CD4-positive, alpha-beta T cell treated with Interleukin-17A for 4 hours (primary cell): ENCODE measurements around the gene SPEG.

Experiments used
- DNase-seq: peaks from one replicate; pipeline ENCODE4 v3.0.0-alpha.2; 2020; ENCODE audit warnings: mixed read lengths

SPEG gene

DNA sequence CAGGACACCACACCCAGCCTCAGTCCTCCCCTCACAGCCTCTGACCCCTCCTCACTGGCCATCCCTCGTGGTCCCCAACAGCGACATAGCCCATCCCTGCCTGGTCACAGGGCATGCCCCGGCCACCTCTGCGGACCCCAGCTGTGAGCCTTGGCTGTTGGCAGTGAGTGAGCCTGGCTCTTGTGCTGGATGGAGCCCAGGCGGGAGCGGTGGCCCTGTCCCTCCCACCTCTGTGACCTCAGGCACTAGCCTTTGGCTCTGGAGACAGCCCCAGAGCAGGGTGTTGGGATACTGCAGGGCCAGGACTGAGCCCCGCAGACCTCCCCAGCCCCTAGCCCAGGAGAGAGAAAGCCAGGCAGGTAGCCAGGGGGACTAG, 8.6 kb upstream of the SPEG start:
- DNase-seq, result no peak

DNA sequence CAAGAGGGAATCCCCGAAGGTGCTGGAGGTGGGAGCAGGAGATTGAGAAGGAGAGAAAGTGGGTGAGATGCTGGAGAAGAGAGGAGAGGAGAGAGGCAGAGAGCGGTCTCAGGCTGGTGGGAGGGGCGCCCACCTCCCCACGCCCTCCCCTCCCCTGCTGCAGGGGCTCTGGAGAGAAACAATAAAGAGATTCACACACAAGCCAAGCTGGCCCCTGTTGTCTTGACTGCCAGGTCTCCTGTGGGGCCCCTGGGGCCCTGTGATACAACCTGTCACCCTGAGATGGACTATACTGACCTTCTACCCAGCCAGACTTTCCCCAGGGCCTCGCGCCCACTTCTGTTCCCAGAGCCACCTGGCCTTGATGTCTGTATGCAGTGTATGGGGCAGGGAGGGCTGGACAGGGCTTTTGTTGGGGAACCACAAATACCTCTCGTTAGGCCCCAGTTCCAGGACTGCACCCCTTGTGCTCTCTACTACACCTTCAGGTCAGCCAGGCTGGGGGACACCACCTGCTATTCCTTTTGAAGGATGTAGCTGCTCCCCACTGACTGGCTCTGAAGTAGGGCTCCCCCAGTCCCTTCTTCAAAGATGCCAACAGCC, 8.0 kb upstream of the SPEG start:
- no peak for DNase-seq

DNA sequence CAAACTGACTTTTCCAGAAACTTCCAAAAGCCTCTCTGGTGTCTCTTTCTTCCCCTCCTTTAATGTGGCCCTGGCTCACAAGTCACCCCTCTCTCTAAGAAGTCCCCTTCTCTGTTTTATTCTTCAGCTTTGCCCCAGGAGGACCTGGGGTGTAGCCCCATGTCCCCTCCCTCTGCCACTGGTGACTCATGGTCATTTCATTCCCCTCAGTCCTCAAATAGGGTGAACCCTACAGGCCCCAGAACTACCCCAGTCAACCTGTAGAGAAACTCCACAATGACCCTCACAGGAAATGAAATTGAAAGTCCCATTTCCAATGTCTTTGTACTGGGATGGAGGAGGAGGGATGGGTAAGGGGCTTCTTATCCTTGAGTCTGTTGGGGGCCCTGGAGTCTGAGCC, 6.2 kb upstream of the SPEG start:
- no peak for DNase-seq

DNA sequence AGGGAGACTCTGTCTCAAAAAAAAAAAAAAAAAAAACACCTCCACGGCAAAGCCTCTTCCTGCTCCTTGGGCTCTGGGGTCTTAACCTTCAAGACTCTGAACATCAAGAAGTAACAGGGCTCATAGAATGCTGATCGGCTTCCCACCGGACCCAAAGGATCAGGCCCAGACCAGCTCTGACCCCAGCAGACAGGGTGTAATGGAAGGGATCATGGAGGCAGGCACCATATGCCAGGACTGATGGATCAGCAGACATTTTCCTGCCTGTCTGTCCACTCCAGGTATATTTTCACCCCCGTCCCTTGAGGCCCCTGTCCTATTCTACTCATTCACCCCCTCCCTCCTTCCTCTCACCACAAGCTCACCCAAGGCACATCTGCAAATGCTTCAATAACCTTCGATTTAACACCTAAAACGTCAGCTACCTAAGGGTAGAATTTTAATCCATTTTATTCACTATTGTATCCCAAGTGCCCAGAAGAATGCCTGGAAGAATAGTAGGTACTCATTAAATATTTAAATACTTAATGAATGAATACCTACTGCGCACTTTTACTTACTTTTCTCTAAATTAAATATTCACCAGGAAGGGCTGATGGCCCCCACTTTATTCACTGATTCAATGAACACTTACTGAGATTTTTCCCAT, 4.6 kb upstream of the SPEG start:
- DNase-seq, result no peak

DNA sequence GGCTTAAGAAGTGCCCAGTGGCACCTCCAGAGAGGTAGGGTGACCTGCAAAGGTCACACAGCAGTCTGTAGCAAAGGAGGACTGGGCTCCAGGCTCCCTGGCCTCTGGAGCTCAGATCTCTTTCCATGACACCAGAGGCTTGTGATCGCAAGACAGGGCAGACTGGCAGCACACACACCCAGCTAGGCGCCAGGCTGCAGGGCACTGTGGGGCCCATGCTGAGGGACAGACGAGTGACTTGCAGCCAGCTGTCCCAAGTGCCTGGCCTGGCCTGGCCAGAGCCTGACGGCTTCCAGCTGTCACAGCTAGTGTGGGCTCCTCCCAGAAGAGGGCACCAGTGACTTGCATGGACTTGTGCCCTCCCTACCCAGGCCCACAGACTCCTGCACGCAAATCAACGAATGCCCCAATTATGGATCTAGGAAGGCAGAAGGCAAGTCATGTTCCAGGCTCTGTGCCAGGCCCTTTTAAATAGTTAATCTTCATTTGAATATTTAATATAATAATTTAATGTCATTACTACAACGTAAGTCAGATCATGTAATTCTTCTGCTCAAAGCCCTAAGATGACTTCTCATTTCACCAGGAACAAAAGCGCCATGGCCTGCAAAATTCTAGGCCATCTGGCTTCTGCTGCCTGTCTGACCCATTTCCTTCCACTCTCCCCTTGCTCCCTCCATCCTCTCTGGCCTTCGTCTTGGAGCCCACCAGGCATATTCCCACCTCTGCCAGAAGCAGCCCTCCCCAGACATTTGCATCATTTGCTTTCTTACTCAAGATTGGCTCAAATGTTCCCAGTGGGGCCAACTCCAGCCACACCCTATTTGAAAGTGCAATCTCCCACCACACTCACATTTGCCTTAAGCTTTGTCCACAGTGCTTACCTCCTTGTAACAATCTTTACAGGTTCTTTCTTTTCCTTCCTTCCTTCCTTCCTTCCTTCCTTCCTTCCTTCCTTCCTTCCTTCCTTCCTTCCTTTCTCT, 3.7 kb upstream of the SPEG start:
- peak; percentile 17 for DNase-seq

DNA sequence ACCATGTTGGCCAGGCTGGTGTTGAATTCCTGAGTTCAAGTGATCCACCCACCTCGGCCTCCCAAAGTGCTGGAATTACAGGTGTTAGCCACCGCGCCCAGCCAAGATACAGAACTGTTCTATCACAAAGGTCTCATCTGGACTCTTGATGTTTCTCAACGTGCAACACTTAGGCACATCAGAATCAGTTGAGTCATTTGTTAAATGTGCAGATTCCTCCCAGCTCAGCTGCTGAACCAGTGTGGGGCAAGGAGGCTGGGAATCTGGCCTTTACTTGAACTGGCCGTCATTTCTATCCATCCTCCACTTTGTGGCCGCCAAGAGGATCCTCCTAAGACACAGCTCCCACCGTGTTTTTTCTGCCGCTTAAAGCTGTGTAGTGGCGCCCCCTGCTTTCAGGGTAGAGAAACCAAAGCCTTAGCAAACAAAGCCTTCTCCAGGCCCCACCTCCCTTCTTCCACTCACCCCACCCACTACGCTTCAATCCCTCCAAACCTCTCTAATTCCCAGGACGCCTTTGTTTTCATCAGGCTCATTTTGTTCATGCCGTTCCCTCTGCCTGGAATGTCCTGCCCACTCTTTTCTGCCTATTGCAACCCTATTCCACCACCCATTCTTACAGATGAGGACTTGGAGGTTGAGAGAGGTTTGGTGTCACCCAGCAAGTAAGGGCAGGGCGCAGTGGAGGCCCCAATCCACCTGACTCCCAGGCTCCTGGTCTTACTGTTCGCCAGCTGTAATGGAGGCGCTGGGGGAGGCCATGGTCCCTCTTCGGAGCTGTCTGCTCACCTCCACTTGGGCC, 776 bp upstream of the SPEG start:
- DNase-seq, result peak; percentile 36

DNA sequence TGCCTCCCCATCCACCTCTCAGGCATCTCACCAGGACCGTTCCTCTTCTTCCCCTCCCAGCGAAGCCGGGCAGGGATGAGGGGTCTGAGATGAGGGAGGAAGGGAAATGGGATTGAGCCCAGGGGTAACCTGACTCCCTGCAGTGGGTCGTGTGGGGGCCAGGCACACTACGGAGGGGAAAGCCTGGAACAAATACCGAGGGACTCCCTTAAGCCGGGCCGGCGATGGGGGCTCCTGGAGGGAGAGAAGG, 250 bp upstream of the SPEG start:
- DNase-seq, result no peak

DNA sequence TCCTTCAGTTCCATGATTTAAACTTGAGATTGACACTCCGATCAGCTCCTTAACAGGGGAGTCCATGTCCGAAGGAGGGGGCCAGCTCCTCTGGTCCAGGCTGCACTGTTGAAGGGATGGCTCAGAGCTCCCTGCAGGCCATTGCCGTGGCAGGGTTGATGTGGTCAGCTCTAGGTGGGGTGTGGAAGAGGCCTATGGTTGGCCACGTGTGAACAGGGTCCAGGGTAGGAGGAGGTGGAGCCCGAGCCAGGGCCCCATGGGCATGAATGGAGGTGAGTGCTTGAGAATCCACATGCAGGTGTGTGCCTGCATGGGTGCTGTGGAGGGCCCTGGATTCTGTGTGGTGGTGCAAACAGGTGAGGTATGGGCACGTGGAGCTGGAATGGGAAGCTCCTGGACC, 1.1 kb downstream of the SPEG start:
- no peak for DNase-seq

DNA sequence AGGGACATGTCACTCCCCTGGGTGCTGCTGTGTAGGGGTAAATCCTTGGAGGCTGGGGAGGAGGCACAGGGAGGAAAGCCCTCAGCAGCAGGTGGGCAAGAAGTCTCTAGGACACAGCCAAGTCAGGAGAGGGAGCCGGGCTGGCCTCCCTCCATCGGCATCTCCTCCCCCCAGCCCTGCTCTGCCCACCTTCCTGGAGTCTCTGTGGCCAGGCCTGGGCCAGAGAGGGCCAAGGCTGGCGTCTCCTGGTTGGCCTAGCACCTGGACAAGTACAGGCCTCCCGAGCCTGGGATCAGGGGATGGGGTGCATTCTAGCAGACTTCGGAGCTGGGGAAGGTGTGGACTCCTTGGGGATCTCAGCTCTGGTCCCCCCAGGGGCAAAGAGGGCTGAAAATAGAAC, 1.8 kb downstream of the SPEG start:
- DNase-seq, result no peak

DNA sequence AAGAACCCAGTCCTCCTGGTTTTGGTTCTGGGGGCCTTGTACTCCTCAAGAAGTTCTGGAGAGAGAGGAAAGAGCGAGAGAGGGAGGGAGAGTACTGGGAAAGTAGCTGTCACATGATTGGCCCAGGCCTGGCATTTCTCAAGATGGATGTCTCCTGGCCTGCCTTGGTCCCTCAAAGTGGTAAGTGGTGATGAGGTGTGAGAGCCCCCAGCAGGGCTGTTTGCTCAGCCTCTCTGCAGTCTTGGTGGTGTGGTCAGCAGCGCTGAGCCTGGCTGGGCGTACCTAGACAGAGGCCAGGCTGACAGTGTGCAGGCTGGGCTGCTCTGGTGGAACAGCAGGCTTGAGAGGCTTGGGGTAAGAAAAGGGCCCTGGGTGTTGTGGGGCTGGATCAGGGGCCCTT, 2.5 kb downstream of the SPEG start:
- no peak for DNase-seq

DNA sequence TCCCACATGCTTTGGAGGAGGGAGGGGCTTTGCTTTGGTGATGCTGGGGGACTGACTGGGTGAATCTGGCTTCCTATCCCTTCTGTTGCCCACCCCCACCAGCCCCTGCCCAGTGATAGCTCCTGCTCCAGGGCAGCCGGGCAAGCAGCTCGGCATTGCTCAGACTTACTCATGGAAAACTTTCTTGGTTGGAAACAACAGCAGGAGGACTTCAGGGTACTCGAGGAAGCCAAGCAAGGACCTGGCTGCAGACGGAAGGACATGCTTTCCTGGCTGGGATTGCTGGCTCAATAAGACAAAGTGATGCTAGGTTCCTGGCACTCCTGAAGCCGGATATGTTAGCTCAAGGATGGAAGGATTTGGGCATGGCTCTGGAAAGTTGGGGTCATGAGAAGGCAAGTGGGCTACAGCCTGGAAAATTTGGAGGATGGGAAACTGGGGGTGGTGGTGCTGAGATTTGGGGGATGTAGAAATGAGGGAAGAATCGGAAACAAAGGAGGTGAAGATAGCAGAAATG, 3.1 kb downstream of the SPEG start:
- DNase-seq, result no peak

DNA sequence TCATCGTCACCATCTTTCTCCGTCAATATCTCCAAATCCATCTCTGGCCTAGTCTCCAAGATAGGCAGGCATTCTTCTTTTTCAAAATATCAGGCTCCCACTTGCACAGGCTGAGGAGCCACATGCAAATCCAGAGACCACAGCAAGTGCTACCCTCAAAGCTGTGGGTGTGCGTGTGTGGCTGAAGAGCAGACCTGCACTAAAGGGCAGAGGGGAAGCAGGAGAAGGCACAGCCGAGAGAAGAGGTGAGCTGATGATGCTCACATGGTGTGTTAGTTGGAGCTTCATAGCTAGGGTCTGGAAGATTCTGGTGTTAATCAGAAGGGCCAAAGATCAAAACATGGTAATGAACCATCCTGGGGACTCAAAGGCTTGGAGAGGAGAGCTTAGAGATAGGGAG, 3.8 kb downstream of the SPEG start:
- DNase-seq, result no peak

DNA sequence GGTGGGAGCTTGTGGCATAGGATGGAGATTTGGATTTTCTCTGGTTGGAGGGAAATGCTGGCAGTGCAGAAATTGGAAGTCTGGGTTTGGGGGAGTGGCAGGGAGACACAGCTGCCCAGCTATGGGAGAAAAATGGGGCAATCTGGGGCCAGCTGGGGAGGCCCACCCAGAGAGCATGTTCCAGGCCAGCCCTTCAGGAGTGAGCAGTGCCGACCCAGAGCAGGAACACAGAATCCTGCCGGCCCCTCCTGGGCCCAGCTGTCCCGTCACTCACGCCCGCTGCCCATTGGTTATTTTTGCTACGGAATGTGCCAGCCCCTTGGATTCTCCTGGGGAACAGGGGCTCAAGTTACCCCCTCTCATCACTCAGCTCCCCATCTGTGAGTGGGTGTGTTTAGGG, 4.9 kb downstream of the SPEG start:
- DNase-seq, result no peak

DNA sequence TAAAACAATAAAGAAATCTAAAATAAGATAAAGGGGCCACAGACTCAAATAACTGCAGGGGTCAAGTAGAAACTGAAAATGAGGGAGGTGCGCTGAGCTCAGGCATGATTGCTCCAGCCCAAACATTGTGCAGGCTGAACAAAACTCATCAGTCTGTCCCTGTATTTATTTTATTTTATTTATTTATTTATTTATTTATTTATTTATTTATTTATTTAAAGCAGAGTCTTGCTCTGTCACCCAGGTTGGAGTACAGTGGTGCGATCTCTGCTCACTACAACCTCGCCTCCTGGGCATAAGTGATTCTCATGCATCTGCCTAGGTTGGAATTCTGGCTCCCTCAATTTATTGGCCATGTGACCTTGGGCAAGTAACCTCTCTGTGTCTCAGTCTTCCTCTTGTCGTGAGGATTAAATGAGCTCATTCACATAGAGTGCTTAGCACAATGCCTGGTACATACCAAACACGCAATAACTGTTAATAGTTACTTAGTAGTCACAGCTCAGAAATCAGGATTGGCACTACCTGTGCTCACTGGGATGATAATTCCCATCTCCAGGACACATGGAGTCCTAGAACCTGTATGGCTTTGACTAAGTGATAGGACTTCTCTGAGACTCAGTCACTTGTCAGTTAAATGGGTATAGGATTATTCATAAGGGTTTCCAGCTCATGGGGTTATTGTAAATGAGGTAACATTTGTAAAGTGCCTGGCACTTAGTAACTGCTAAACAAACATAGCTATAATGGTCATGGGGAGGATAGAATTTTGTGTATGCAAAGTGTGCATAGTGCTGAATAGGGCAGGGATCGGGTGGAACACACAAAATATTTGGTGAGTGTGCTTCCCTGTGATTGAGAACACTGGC, 6.0 kb downstream of the SPEG start:
- no peak for DNase-seq

DNA sequence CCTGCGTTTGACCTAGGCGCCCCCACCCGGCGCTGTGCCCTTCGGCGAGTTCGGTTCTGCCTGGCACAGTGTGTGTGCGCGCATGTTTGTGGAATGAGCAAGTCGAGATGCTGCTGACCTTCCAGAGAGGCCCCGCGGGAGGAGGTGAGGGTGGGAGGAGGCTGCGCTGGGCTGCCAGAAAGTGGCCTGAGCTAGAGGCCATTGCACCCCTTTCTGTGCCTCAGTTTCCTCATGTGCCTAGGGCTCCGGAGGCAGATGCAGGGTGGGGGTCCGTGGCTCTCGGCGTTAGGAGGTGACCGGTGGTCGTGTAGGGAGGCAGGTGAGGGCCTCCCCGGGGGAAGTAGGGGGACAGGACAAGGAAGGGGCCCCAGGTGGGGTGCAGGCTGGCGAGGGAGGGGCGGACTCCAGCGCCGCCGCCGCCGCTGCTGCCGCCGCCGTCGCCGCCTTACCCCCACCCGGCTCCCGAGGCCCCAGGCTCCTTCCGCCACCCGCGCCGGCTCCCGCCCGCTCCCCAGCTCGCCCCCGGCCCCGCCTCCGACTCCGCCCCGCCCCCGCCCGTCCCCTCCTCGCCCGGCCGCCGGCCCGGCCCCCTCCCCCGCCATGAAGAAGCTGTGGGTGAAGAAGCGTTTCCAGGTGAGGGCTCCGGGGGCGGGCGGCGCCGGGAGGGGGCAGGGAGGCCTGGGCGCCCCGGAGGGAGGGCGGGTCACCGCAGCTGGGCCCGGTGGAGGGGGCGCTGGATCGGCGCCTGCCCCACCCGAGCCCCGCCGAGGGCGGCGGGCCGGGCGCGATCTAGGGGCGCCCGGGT, 7.0 kb downstream of the SPEG start:
- peak; percentile 90 for DNase-seq

DNA sequence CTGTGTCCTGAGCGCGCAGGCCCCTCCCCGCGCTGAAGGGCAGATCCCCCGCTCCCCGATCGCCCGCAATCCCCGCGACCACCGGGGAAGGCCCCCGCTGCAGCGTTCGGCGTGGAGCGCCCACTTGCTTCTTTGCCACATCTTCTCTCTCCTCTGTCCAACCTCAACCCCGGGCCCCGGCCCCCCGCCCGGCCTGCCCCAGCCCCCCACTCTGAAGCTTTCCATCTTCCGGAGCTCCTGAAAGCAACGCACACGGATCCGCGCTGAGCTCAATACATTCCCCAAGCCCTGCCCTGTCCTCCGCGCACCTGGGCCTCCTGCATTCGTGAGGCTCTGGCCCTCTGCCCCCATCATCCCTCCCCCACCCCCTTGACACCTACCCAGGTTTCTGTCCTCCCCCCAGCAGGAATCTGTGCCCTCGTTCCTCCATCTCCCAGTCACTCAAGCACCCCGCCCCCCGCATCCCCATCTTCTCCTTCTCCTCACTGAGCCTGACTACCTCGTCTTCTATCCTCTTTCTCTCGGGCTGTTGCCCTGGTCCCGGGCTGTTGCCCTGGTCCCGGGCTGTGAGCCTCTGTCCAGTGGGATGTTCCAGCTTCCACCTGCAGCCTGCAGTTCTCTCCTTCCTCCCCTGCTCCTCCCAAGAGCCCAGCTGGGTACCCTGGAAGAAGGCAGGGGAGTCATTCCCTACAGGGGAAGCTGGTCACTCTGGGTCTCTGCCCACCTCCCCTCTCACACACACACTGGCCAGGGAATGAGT, 7.8 kb downstream of the SPEG start:
- DNase-seq, result peak; percentile 13

DNA sequence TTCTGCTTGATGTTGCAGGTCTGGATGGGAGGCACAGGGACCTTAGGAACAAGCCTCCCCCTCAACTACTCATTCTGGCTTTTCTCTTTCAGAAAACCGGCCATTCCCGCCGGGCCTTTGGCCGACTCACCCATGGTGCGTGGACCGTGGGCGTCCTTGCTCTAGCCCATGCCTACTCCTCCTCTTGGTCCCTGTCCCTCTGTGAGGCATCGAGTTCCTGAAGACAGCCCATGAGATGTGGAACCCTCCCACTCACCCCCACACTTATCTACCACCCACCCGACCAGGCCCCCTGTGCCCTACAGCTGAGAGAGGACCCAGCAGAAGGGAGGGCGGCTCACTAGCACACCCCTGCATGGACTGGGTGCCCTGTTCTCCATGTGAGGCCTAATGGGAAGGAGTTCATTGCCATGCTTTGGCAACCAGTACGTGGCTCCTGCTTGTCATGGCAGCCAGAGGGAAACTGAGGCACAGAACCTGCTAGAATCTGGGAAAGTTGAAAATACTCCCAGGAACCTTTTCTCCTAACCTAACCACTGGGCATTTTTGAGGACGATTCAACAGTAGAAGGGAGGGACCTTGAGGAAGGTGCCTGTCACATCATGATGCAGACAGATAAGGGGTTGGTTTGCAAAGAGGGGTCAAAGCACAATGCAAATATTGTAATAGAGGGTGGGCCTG, 8.5 kb downstream of the SPEG start:
- no peak for DNase-seq

DNA sequence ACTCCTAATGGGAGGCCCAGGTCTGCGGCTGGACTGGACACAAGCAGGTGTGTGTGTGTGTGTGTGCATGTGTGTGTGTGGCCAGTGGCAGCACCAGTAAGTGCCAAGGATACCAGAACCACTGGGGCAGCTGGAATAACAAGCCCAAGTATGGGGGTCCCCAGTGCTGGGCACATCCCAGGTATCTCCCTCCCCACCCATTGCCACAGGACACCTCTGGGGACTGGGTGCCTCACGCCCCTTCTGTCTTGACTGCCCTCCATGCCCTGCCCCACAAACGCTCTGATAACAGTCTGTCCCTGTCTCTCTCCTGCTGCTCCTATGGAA, 9.0 kb downstream of the SPEG start:
- DNase-seq, result no peak

DNA sequence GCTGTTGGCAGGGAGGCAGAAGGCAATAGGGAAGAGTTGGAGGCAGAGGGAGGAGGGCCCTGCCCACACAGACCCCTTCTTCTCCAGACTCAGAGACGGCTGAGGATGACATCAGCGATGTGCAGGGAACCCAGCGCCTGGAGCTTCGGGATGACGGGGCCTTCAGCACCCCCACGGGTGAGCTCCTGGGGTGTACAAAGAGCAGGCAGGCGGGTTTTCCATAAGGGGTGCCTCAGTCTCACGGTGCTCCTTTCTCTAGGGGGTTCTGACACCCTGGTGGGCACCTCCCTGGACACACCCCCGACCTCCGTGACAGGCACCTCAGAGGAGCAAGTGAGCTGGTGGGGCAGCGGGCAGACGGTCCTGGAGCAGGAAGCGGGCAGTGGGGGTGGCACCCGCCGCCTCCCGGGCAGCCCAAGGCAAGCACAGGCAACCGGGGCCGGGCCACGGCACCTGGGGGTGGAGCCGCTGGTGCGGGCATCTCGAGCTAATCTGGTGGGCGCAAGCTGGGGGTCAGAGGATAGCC, 10.0 kb downstream of the SPEG start:
- DNase-seq, result no peak

DNA sequence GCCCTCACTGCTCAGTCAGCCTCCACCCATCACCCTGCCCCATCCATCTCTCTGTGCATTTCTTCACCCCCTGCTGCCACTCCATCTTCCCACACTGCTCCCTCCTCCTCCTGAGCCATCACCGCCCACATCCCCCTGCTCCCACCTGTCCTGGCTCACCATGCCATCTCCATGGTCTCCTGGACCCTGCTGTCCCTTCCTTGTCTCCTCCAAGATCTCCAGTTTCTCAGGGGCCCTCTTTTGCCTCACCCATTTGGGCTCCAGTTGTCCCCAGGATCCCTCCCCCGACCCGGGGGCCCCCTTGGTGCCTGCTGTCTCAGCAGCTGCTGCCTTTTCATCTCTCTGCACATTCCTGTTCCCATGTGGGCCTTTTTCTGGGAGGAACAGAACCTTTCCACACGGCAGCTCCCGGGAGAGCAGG, 10.6 kb downstream of the SPEG start:
- DNase-seq, result no peak
